ENCODE data around the gene LPCAT2. TPM values are rescaled to one million over a fixed set of nuclear protein-coding genes. Genes with fewer than 3 reads are reported as not detected.

LPCAT2 gene
- total RNA-seq, 1 experiment from 2014 or later = 5.0 TPM

Other genes with a start within 250 kb of the LPCAT2 start
- 0.07 TPM in 1 of 2 replicates, not detected in the other for gene IRX6, start 184.9 kb upstream of the LPCAT2 start, total RNA-seq (2014; rRNA removed; shearing (Covaris generic))
- gene MMP2, start 29.9 kb upstream of the LPCAT2 start, total RNA-seq (2014; rRNA removed; shearing (Covaris generic)) = 33.7 and 36.7 TPM in 2 replicates
- 0.24 TPM in 1 of 2 replicates, not detected in the other for gene CAPNS2, start 57.6 kb downstream of the LPCAT2 start, total RNA-seq (2014; rRNA removed; shearing (Covaris generic))
- gene SLC6A2, start 146.9 kb downstream of the LPCAT2 start, total RNA-seq (2014; rRNA removed; shearing (Covaris generic)) = 0.18 and 0.21 TPM in 2 replicates